ENCODE measurements around the gene FAM174A. TPM values are rescaled to one million over a fixed set of nuclear protein-coding genes. Genes with fewer than 3 reads are reported as not detected.

FAM174A gene
- 10 to 100 TPM; 17.1 to 21.2 (median 18.6) TPM for total RNA-seq
- 25.2 TPM for polyA plus RNA-seq
- long read RNA-seq, donor 1, transcript FAM174A-201 (3 exons, 1,356 nt): major isoform, 20 of 21 reads
- long read RNA-seq, donor 1, partial matches to known transcripts: 0 of 21 reads
- long read RNA-seq, donor 1, other reads (novel, unspliced or antisense): 0 of 21 reads
- long read RNA-seq, donor 2, transcript FAM174A-201 (3 exons, 1,356 nt): major isoform, 16 of 17 reads
- long read RNA-seq, donor 2, partial matches to known transcripts: 0 of 17 reads
- long read RNA-seq, donor 2, other reads (novel, unspliced or antisense): 1 of 17 reads
- long read RNA-seq, donor 3, transcript FAM174A-201 (3 exons, 1,356 nt): major isoform, 83 of 87 reads
- long read RNA-seq, donor 3, partial matches to known transcripts: 1 of 87 reads
- long read RNA-seq, donor 3, other reads (novel, unspliced or antisense): 3 of 87 reads
- long read RNA-seq, donor 4, transcript FAM174A-201 (3 exons, 1,356 nt): major isoform, 20 of 21 reads
- long read RNA-seq, donor 4, partial matches to known transcripts: 0 of 21 reads
- long read RNA-seq, donor 4, other reads (novel, unspliced or antisense): 1 of 21 reads

DNA sequence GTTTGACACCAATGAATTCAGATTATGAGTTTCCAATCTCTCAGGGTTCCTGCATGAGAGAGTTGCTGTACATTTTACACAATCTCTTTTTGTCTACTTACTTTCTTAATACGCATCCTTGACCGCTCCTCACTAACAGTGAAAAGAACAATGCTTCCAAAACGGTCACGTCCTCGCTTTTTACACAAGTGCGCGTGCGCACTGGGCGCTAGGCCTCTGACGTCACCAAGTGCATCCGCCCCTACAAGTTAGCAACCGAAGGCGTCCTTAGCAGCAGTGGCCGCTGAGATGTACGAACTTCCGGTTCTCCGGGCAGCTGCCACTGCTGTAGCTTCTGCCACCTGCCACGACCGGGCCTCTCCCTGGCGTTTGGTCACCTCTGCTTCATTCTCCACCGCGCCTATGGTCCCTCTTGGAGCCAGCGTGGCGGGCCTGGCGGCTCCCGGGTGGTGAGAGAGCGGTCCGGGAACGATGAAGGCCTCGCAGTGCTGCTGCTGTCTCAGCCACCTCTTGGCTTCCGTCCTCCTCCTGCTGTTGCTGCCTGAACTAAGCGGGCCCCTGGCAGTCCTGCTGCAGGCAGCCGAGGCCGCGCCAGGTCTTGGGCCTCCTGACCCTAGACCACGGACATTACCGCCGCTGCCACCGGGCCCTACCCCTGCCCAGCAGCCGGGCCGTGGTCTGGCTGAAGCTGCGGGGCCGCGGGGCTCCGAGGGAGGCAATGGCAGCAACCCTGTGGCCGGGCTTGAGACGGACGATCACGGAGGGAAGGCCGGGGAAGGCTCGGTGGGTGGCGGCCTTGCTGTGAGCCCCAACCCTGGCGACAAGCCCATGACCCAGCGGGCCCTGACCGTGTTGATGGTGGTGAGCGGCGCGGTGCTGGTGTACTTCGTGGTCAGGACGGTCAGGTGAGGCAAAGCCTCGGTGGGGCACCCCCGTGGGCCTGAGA lies at the start of gene FAM174A:
Gene FAM174A (plus strand): TSS at position 315 of the 946 bp plus-strand sequence. CDS start 157 bp downstream, at position 472.
- no peaks in the 10 kb centered on the region for H3K9me3 ChIP-seq (ENCODE audit: control insufficient read depth, low read length)
- no peaks in the 10 kb centered on the region for H3K4me1 ChIP-seq (ENCODE audit: control insufficient read depth, insufficient read depth, low read length)
- peak within 1 kb of the TSS; percentile 75 for H3K27ac ChIP-seq (ENCODE audit: low read length)
- no peaks in the 10 kb centered on the region for H3K27me3 ChIP-seq (ENCODE audit: control insufficient read depth, insufficient read depth)
- DNase-seq (peak; percentile 96 to 98 (median 98)), ATAC-seq (peak; percentile 99)
- WGBS: under 1% methylated on average over 62 of the region's 62 CpGs
- intact Hi-C loops (cut with DNase I): no loop called here
- peak within 1 kb of the TSS; percentile 60 for H3K4me3 ChIP-seq (ENCODE audit: low read length)

DNA sequence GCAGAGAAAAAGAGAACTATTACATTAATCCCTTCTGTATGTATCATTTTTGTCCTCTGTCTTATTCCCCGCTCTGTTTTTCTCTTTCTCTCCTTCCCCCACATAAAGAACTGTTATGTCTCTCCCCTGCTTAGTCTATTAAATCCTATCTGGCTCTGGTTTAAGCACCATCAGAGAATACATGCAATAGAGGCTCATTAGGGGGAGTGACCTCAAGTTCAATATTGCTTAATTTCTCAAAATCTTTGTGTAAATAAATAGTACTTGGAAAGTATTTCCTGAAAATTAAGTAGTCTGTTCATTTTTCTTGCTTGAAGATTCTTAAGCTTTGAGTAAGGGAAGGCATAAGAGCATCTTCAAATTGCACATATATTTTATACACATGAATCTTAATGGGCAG lies 41.2 kb upstream of the FAM174A start:
- DNase-seq (no peak), ATAC-seq (no peak)
- 98% methylated on average over 1 of the region's 1 CpG for WGBS
- intact Hi-C loops (cut with DNase I): no loop called here
- Histone ChIP-seq H3K9me3 (ENCODE audit: control insufficient read depth, low read length) (no peaks in the 10 kb centered on the region), H3K27ac (ENCODE audit: low read length) (no peak overlapping the region), H3K4me3 (ENCODE audit: low read length) (no peak overlapping the region), H3K27me3 (ENCODE audit: control insufficient read depth, insufficient read depth) (no peaks in the 10 kb centered on the region), H3K4me1 (ENCODE audit: control insufficient read depth, insufficient read depth, low read length) (no peaks in the 10 kb centered on the region)

DNA sequence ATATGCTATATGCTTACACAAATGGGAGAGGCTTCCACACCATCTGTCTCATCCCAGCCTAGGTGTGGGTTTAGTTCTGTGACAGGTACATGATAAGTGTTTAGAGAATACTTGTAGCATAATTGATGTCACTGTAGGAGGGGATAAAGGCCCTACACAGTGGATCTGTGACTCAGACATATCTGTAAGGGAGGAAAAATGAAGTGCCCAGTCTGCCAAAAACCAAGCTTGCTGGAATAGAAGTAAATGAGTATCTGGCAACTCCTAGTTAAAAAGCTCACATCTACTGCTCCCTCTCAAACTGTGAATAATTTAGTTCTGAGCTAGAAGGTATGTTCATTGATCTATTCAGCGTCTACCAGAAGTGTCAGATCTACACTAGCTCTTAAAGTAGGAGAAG lies 38.9 kb upstream of the FAM174A start:
- H3K27ac ChIP-seq (ENCODE audit: low read length): no peak overlapping the region
- ATAC-seq (no peak), DNase-seq (no peak)
- H3K27me3 ChIP-seq (ENCODE audit: control insufficient read depth, insufficient read depth): no peaks in the 10 kb centered on the region
- no peaks in the 10 kb centered on the region for H3K4me1 ChIP-seq (ENCODE audit: control insufficient read depth, insufficient read depth, low read length)
- no peaks in the 10 kb centered on the region for H3K9me3 ChIP-seq (ENCODE audit: control insufficient read depth, low read length)
- 97% methylated on average over 1 of the region's 1 CpG for whole genome bisulfite sequencing
- intact Hi-C loops (cut with DNase I): no loop called here
- H3K4me3 ChIP-seq (ENCODE audit: low read length): no peak overlapping the region

DNA sequence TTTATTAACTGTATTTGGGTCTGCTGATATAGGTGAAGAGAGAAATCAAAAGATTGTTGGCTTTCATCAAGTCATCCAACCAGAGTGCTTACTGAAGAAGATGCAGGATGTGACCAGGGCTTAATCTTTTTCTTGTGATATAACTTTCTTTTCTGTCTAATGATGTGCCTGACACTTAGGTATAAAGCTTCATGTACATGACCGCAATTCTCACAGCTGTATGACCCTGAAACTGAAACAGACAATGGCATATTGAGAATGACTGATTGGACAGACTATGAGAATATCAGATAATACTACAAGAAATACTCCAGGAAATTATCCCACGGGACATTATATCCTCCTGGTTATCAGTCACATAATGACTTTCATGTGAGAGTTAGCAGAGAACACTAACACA lies 32.5 kb upstream of the FAM174A start:
- Histone ChIP-seq H3K27ac (ENCODE audit: low read length) (no peak overlapping the region), H3K4me3 (ENCODE audit: low read length) (no peak overlapping the region), H3K27me3 (ENCODE audit: control insufficient read depth, insufficient read depth) (no peaks in the 10 kb centered on the region), H3K9me3 (ENCODE audit: control insufficient read depth, low read length) (no peaks in the 10 kb centered on the region), H3K4me1 (ENCODE audit: control insufficient read depth, insufficient read depth, low read length) (no peaks in the 10 kb centered on the region)
- ATAC-seq: no peak
- DNase-seq: no peak
- 78% methylated on average over 2 of the region's 2 CpGs for WGBS
- intact Hi-C loops (cut with DNase I): no loop called here

DNA sequence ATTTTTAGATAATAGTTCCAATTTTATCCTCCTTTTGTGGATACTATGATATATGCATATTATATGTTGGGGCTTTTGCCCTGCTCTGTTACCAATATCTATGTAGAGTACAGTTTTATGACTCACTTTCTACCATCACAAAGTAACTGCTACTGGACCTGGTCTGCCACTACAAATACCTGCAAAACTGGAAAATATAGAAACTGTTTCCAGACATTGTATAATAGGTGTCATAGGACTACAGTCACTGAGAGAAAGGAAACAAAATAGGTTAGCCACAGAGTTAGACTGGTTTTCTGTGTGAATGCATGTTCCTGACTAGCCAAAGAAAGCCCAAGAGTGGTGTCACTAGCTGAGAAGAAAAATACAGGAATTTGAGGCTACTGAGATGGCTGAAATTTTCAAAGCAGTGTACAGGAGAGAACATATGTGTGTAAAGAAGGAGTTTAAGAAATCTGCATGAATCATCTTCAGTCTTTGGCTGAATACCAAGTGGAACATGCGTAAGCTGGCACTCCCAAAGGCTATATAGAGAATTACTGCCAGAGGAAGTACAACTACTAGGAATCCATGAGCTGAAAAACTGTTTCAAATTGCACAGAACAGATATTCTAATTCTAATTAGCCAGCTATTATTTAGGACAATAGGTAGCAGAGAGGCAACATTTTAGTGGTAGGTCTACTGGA lies 29.0 kb upstream of the FAM174A start:
- WGBS: 55% methylated on average over 1 of the region's 1 CpG
- no peak for ATAC-seq

DNA sequence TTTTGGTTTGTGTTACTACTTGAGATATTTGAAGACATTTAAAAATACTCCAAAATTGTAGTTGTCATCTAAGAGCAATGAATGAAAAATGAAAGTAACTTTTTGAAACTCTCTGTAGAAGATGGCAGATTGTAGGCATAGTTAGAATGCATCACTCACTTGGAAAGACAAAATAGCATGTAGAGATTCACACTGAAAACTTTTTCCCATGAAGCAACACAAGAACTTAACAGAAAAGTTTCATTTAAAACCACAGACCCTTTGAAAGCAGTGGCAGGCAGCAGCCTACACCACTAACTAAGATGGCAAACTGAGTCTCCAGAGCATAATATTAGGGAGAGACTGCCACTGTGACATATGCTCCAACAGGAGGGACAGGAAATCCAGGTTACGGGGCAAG lies 18.9 kb upstream of the FAM174A start:
- H3K4me3 ChIP-seq (ENCODE audit: low read length): no peak overlapping the region
- no peak for DNase-seq
- no peak overlapping the region for H3K27ac ChIP-seq (ENCODE audit: low read length)
- H3K27me3 ChIP-seq (ENCODE audit: control insufficient read depth, insufficient read depth): no peaks in the 10 kb centered on the region
- no peak for ATAC-seq
- no peaks in the 10 kb centered on the region for H3K4me1 ChIP-seq (ENCODE audit: control insufficient read depth, insufficient read depth, low read length)
- WGBS: 78% methylated on average over 1 of the region's 1 CpG
- H3K9me3 ChIP-seq (ENCODE audit: control insufficient read depth, low read length): no peaks in the 10 kb centered on the region
- intact Hi-C loops (cut with DNase I): no loop called here

More for the DNA sequence above, 29.0 kb upstream of the FAM174A start:
- H3K9me3 ChIP-seq (ENCODE audit: control insufficient read depth, low read length): no peaks in the 10 kb centered on the region
- no peak for DNase-seq
- intact Hi-C loops (cut with DNase I): no loop called here
- no peak overlapping the region for H3K27ac ChIP-seq (ENCODE audit: low read length)
- H3K27me3 ChIP-seq (ENCODE audit: control insufficient read depth, insufficient read depth): no peaks in the 10 kb centered on the region
- no peaks in the 10 kb centered on the region for H3K4me1 ChIP-seq (ENCODE audit: control insufficient read depth, insufficient read depth, low read length)
- H3K4me3 ChIP-seq (ENCODE audit: low read length): no peak overlapping the region

DNA sequence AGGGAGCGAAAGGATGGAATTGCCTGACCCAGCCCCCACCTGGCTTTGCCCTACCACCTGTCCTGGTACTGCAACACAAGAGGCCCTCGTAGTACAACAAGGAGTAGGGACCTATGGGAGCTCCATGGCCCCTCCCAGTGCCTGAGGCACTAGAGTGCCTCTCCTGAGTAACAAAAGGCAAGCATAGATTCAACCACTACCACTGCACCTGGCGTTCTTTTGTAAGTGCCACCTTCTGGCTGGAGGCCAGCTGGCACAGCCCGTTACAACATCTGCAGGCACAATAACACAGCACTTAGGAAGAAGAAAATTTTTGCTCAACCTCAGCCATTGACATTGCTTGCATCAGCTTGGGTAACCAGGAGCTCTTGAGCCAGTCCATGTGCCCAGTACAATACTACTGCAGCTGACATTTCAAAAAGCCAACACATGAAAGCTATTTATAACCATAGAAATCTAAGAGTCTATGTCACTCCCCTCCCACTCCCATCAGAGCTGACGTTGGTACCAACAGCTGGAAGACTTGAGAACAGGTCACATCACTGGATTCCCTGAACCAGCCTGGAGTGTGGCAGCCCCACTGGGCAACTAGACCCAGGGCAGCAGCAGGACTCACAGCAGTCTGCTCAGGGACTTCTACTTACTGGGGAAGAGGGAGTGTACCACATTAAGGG lies 17.7 kb upstream of the FAM174A start:
- WGBS: 75% methylated on average over 5 of the region's 5 CpGs
- H3K27me3 ChIP-seq (ENCODE audit: control insufficient read depth, insufficient read depth): no peaks in the 10 kb centered on the region
- intact Hi-C loops (cut with DNase I): no loop called here
- ATAC-seq (no peak), DNase-seq (peak in 1 of 3 donors; percentile 17)
- H3K4me1 ChIP-seq (ENCODE audit: control insufficient read depth, insufficient read depth, low read length): no peaks in the 10 kb centered on the region
- no peak overlapping the region for H3K27ac ChIP-seq (ENCODE audit: low read length)
- H3K4me3 ChIP-seq (ENCODE audit: low read length): no peak overlapping the region
- H3K9me3 ChIP-seq (ENCODE audit: control insufficient read depth, low read length): no peaks in the 10 kb centered on the region

DNA sequence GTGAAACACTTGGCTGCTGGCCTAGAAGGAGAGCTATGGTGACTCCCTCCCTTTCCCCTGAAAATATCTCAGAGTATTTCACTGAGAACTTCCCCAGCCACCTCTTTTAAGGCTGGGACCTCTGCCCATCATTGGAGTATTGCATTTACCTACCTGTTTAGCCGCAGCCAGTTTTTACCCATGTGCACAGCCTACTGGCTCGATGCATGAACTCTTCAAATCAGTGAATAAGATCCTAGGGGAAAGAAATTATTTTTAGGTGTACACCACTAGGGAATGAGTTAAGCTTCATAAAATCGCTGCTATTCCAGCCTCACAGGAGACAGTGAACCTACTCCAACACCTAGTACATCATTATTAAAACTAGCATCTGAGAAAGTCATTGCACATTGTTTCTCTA lies 16.8 kb upstream of the FAM174A start:
- H3K27ac ChIP-seq (ENCODE audit: low read length): no peak overlapping the region
- H3K4me1 ChIP-seq (ENCODE audit: control insufficient read depth, insufficient read depth, low read length): no peaks in the 10 kb centered on the region
- DNase-seq (no peak), ATAC-seq (no peak)
- H3K27me3 ChIP-seq (ENCODE audit: control insufficient read depth, insufficient read depth): no peaks in the 10 kb centered on the region
- 91% methylated on average over 3 of the region's 3 CpGs for WGBS
- intact Hi-C loops (cut with DNase I): no loop called here
- no peak overlapping the region for H3K4me3 ChIP-seq (ENCODE audit: low read length)
- no peaks in the 10 kb centered on the region for H3K9me3 ChIP-seq (ENCODE audit: control insufficient read depth, low read length)

DNA sequence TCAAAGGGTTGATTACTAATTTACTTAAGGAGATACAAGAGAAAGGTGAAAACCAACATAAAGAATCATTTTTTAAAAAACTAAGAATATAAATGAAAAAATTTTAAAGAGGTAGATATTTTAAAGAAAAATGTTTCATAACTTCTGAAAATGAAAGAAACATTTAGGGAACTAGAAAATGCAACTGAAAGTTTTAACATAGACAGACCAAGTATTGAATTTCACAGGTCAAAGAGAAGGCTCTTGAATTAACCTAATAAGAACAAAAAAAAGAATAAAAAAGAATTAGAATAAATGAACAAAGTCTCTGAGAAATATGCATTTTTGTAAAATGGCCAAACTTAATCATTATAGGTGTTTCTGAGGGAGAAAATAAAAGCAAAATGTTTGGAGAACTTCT lies 16.1 kb upstream of the FAM174A start:
- H3K27ac ChIP-seq (ENCODE audit: low read length): no peak overlapping the region
- H3K9me3 ChIP-seq (ENCODE audit: control insufficient read depth, low read length): no peaks in the 10 kb centered on the region
- DNase-seq (no peak), ATAC-seq (no peak)
- intact Hi-C loops (cut with DNase I): no loop called here
- H3K4me3 ChIP-seq (ENCODE audit: low read length): no peak overlapping the region
- H3K27me3 ChIP-seq (ENCODE audit: control insufficient read depth, insufficient read depth): no peaks in the 10 kb centered on the region
- H3K4me1 ChIP-seq (ENCODE audit: control insufficient read depth, insufficient read depth, low read length): no peaks in the 10 kb centered on the region

DNA sequence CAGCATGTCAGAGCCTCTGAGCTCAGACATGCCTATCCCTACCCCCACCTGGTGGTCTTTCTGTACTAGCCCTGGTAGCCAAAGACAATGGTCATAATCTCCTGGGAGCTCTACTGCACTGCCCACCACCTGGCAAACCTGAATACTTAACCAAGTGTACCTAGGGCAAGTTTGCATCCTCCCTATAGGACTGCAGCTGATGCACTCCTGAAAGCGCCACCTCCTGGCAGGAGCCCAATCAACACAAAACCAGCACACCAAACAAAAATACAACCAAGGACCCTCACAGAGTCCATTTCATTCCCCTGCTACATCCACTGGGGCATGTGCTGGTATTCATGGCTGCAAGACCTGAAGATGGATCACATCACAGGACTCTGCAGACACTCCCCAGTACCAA lies 14.8 kb upstream of the FAM174A start:
- Histone ChIP-seq H3K4me1 (ENCODE audit: control insufficient read depth, insufficient read depth, low read length) (no peaks in the 10 kb centered on the region), H3K27me3 (ENCODE audit: control insufficient read depth, insufficient read depth) (no peaks in the 10 kb centered on the region), H3K4me3 (ENCODE audit: low read length) (no peak overlapping the region), H3K9me3 (ENCODE audit: control insufficient read depth, low read length) (no peaks in the 10 kb centered on the region), H3K27ac (ENCODE audit: low read length) (no peak overlapping the region)
- DNase-seq (no peak), ATAC-seq (no peak)
- intact Hi-C loops (cut with DNase I): no loop called here
- WGBS: 60% methylated on average over 1 of the region's 1 CpG
